Ammon's horn (tissue), 1 donor: Measurements from ENCODE around the gene ZFP36L1.

ENCODE experiments used
- DNase-seq: peaks from one replicate; pipeline ENCODE4 v3.0.0-alpha.2; 2016; ENCODE audit warnings: low spot score

ZFP36L1 gene

GRCh38 chr14:68795597-68796417 is 2.9 kb upstream of the ZFP36L1 start:
- peak; percentile 64 for DNase-seq

GRCh38 chr14:68794851-68795596 is 2.2 kb upstream of the ZFP36L1 start:
- no peak for DNase-seq

GRCh38 chr14:68794130-68794850 is 1.4 kb upstream of the ZFP36L1 start:
- peak; percentile 62 for DNase-seq

DNA sequence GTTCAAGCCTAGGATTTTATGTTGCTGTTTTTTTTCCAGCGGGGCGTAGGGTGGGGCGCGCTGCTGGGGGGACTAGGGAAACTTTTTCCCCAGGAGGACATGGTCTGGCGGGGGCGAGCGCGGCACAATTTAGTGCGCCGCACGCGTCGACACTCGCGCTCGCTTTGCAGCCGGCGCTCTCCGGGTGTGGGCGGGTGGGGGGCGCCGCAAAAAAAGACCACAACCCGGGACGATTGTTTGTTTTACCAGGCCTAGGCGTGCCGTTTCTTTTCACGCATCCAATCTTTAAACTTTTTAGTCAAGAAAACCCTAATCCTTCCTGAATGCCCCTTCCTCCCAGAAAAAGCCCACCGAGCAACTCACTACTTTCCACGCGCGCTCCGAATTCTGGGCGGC is 865 bp upstream of the ZFP36L1 start:
- no peak for DNase-seq

DNA sequence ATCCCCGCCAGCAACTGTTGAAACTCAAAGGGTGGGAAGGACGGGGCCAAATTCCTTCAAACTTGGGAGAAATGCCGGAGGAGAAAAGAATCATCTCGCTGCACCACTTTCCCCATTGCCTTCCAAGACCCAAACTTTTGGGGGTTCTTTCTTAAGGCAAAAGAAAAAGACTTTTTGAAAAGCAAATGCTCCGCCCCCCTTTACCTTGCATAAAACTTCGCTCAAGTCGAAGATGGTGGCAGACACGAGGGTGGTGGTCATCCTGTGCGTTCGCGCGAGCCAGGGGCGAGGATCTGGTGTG is 239 bp downstream of the ZFP36L1 start:
- no peak for DNase-seq

- DNase-seq: no peak
Observed at GRCh38 chr14:68791902-68792677, 777 bp downstream of the ZFP36L1 start.

DNA sequence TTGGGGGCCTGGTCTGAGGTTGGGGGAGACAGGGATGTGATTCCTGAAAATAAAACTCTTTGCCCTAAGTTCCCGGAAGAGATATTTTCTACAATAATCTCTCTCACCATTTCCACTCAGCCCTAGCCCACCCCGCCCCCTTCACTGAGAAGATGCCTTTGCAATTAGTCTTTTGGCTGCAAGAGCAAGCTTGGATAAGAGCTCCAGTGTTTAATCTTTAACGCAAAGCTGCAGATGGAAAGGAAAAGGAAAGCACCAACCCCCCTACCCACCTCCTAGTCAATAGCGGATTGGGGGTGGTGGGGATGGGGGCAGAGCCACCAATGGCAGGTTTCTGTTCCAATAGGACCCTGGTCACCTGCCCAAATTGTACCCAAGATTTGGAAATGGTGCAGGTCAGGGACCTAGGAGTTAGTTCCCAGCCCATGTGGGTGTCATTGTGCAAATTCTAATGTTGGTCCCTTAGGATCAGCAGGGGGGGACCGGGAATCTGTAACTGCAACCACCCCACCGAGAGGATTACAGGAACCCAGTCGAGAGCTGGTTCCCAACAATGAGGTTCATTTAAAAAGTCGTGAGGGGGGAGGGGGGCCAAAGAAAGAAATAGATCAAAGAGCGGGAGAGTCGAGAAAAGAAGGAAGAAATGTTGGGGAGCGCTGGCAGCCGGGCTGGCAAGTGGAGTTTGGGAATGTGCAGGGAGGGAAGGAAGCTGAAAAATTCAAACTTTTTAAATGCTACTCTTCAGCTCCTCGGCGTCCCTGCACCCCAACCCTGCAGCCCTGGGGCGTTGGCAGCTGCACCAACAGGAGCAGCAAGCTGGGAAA is 1.6 kb downstream of the ZFP36L1 start:
- no peak for DNase-seq

DNA sequence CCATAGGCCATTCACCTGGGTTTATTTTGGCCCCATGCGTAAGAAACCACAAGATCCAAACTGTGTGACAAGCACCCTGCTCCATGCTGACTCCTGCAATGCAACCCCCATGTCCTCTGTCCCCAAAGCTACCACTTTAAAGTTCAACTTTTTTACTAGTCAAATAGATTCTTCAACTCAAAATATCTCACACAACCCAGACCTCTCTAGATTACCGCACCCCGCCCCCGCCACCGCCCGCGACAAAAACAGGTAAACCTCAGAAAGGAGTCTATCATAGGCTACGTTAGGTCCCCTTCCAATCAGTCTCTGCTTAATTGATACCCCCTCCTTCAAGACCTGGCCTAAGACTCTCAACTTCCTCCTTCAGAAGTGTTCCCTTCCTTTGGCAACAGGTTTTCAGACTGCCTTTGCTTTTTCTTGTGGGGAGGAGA is 2.2 kb downstream of the ZFP36L1 start:
- DNase-seq: no peak

DNA sequence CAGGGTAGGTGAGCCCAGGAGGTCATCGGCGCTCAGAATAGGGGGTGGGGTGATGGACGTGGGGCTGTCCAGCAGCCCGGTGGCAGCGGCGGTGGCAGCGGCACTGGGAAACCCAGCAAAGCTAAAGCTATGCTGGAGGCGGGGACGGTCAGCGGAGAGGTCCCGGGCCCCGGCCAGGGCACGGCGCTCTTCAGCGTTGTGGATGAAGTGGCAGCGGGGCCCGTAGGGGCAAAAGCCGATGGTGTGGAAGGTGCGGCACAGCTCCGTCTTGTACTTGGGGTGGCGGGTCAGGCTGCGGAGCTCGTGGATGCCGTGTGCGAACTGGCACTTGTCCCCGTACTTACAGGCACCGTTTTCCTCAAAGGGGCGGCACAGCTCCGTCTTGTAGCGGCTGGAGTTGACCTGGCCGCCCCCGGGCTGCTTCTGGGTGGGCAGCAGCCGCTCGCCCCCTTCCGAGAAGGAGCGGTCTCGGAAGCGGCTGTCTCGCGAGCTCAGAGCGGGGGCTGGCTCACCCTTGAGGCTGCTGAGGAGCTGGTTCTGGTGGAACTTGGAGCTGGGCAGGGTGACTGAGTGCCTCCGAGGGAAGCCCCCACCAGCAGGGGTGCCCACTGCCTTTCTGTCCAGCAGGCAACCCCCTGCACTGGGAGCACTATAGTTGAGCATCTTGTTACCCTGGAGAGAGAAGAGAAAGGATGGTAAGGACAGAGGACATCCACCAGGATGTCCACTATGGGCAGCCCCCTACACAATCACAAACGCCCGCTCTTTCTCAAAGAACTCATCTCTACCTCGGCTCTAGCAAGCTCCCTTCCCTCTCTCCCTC is 2.8 kb downstream of the ZFP36L1 start:
- peak; percentile 53 for DNase-seq

DNA sequence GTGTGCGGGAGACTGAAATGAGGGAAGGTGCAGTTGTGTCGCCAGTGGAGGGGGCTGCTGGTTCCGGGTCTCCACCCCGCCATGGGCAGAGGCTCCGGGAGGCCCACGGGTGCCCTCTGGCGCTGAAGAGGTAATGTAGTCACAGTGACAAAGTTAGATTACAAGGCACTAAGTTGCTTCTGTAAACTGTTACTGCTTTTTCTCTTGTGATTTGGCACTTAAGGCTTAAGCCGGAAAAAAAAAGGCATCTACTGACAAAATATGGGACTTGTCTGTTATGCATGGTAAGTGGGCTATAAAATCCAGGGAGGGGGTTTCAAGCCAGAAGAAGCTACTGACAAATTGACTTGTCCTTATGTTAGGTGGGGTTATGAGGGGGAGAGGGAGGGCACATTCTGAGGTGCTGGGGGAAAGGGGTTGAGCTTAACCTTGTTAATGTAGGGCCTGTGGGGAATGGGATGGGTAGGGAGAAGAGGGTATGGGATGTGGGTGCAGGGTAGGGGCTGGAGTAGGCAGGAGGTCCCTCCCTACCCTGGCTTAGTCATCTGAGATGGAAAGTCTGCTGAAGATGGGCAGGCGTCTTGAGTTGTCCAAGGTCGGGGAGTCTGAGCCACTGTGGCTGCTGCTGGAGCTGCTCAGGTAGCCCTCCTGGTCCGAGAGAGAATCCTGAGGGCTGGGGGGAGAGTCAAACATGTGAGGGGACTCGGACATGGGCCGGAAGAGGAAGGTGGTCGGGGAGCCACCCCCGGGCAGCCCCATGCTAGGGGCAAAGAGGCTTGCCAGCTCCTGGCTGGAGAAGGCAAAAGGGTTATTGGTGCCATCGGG is 3.7 kb downstream of the ZFP36L1 start:
- peak; percentile 85 for DNase-seq

GRCh38 chr14:68788275-68788995 is 4.4 kb downstream of the ZFP36L1 start:
- DNase-seq: no peak

DNA sequence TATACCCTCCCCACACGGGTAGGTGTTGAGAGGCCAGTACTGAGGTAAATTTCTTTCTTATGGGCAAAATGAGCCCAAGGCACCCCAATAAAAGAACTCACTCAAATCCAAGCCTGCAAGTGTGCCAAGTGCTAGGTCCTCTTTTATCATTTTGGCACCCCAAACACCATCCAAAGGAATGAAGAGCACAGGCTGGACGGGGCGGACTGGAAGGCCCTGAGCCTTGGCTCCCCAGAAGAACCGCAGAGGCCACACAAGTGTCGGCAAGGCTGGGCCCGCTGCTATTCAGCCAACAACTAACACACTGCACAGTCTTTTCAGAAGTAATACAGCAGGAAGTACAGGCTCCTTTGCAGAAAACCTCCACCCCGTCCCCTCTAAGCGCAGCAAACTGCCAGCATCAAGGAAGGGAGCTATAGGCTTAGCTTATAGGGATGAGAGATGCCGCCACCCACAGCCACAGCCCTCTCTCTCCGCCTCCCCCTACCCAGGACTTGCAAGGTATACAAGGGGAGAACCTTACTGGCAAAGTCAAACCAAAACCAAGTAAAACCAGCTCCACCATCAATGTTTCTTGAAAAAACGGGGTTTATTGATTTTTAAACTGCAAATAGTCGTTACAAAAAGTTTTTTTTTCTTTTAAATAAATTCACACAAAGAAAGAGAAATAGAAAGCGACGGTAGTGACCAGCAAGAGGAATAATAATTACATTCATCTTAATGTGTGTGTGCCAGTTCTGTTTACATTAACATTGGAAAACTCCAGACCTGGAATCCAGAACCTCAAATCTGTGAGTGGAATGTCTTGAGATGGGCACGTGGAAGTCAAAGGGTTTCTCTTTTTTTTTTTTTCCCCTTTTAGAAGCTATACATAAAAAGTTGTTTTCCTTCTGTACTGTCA is 5.5 kb downstream of the ZFP36L1 start:
- peak; percentile 28 for DNase-seq

DNA sequence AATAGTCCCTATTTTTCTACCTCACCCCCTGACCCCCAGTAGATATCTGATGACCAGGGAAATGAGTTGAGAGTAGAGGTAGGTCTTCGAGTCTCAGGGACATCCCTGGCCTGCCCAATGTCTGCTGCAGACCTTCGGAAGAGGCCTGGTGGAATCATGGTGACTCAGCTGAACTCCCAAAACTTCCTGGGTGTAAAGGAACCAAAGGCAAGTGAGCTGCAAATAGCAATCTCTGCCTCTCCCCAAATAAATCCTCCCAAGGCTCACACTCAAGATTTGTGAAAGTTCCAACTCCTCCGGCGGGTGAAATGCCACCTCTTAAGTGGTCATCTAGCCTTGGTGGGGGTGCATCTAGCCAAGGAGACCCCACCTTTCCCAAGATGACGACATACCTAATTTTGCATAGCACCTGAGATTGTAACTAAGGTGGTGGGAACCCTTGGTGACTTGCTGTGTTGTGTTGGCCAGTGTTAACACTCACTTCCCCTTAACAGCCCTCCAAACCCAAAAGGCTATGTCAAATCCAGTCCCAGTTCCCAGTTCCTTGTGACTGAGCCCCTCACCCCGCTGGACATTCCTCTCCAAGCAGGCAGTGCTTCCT is 6.3 kb downstream of the ZFP36L1 start:
- DNase-seq: peak; percentile 31

DNA sequence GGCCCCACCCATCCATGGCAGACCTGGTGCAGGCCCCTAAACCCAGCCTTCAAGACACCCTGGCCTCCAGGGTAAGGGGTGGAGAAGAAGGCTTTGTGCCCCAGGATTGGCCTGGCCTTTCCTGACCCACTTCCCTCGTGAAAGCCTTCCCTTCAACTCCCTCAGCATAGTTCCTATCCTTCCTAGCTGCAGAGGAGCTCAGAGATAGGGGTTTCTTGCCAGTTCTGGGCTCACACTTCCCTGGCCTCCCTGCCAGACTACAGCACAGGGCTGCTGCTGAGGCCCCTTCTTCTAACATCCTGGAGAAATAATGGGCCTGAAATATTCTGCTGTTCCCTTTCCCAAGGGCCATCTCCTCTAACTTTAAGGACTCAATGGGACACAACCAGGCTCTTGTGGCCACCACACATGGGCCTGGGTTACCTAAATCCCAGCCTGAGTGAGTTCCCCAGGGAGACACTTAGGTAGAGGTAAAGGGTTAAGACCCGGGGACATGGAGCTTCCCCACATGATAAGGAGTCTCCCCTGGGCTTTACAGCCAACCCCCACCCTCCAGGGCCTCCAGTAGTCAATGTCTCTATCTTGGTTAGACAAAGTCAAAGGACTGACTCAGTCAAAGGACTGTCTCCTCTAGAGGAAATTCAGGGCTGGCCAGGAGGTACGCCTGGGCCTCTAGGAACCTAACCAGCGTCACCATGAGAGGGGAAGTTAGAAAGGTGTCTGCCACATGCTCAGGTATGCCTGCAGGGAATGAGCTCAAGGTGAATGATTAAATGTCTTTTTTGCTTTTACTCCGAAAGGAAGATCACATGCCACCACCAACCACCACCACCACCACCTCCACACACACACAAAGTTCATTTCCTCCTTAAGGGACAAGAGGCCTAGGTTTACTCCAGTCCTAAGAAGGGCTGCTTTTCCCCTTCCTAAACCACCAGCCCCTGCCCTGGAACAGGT is 7.1 kb downstream of the ZFP36L1 start:
- peak; percentile 21 for DNase-seq

- DNase-seq: no peak
Observed at GRCh38 chr14:68784978-68785533, 7.8 kb downstream of the ZFP36L1 start.
